Keratinocyte (primary cell): ENCODE results near the gene SPAG6. TPM values are rescaled to one million over a fixed set of nuclear protein-coding genes. Genes with fewer than 3 reads are reported as not detected.

Experiments
- DNase-seq: peaks from one replicate; pipeline ENCODE4 v3.0.0-alpha.2; 2011; ENCODE audit warnings: low read depth, missing footprints, low spot score
- FAIRE-seq: peaks from 2 replicates; lab custom pipeline; 2011; peaks lifted over from hg19 to GRCh38; lab: Jason Lieb, UNC
- H2AFZ ChIP-seq: 2 replicates; pipeline ENCODE4 v1.6.0; 2012; ENCODE audit warnings: low read length, control low read depth, inconsistent platforms; ENCODE audit not compliant: control insufficient read depth
- H3K27ac ChIP-seq: 2 replicates; pipeline ENCODE4 v1.5.1; 2011; ENCODE audit warnings: low read length; ENCODE audit not compliant: control insufficient read depth, insufficient read depth
- H3K27me3 ChIP-seq: 3 replicates; pipeline ENCODE4 v1.6.0; 2011; ENCODE audit warnings: low read length; ENCODE audit not compliant: control insufficient read depth, insufficient read depth; ENCODE audit errors: extremely low read depth
- H3K36me3 ChIP-seq, 2 experiments: 2 replicates in 1 of 2; 3 replicates in 1 of 2; pipeline ENCODE4 v1.5.1; 2011; ENCODE audit warnings: low read length in 2 of 2, mild to moderate bottlenecking in 1 of 2; ENCODE audit not compliant: control insufficient read depth in 2 of 2, insufficient read depth in 2 of 2; ENCODE audit errors: extremely low read depth in 1 of 2
- H3K4me1 ChIP-seq: 3 replicates; pipeline ENCODE4 v1.5.1; 2011; ENCODE audit warnings: low read length; ENCODE audit not compliant: control insufficient read depth, insufficient read depth; ENCODE audit errors: extremely low read depth
- H3K4me2 ChIP-seq: 3 replicates; pipeline ENCODE4 v1.6.0; 2011; ENCODE audit warnings: low read depth, low read length; ENCODE audit not compliant: control insufficient read depth, insufficient read depth; ENCODE audit errors: extremely low read depth
- H3K4me3 ChIP-seq, 3 experiments: fragments of 200-600 bp in 1 of 3; sonication (generic) in 1 of 3; 2 replicates in 2 of 3; 3 replicates in 1 of 3; pipeline ENCODE4 v1.5.1; 2011 to 2016; ENCODE audit warnings: low read length in 3 of 3, mild to moderate bottlenecking in 3 of 3, control low read depth in 2 of 3, inconsistent platforms in 1 of 3, low read depth in 1 of 3, mixed read lengths in 1 of 3, mixed run types in 1 of 3, moderate library complexity in 1 of 3; ENCODE audit not compliant: control insufficient read depth in 2 of 3, insufficient read depth in 2 of 3; ENCODE audit errors: extremely low read depth in 1 of 3
- H3K79me2 ChIP-seq: 2 replicates; pipeline ENCODE4 v1.6.0; 2012; ENCODE audit warnings: low read length; ENCODE audit not compliant: control insufficient read depth, insufficient read depth
- H3K9ac ChIP-seq: 3 replicates; pipeline ENCODE4 v1.6.0; 2011; ENCODE audit warnings: low read length; ENCODE audit not compliant: control insufficient read depth, insufficient read depth; ENCODE audit errors: extremely low read depth
- H3K9me1 ChIP-seq: 3 replicates; pipeline ENCODE4 v1.6.0; 2011; ENCODE audit warnings: low read length; ENCODE audit not compliant: control insufficient read depth, insufficient read depth; ENCODE audit errors: extremely low read depth
- H3K9me3 ChIP-seq: 2 replicates; pipeline ENCODE4 v1.5.1; 2012; ENCODE audit warnings: low read depth, low read length; ENCODE audit not compliant: control insufficient read depth
- H4K20me1 ChIP-seq: 3 replicates; pipeline ENCODE4 v1.6.0; 2011; ENCODE audit warnings: low read length; ENCODE audit not compliant: control insufficient read depth, insufficient read depth; ENCODE audit errors: extremely low read depth
- CTCF ChIP-seq, 3 experiments: IDR thresholded peaks in 1 of 3; conservative IDR thresholded peaks in 1 of 3; optimal IDR thresholded peaks in 1 of 3; 2 replicates in 2 of 3; 3 replicates in 1 of 3; pipeline versions ENCODE3 to v1.5.1; 2011; ENCODE audit warnings: low read length in 3 of 3, mild to moderate bottlenecking in 3 of 3, moderate library complexity in 2 of 3, control low read depth in 1 of 3, inconsistent platforms in 1 of 3; ENCODE audit not compliant: insufficient read depth in 2 of 3; ENCODE audit errors: extremely low read depth in 1 of 3
- EZH2 ChIP-seq: IDR thresholded peaks from one replicate; pipeline ENCODE4 v1.6.1; 2012; ENCODE audit warnings: inconsistent platforms, mild to moderate bottlenecking, low read length, moderate library complexity
- dilution Hi-C: fragments of 300-500 bp; cut with MboI; formaldehyde crosslinking; loops from one replicate; pipeline ENCODE4 v1.7.0; 2020; ENCODE audit warnings: low sequenced_read_pairs; ENCODE audit not compliant: extremely low pct_ligation_motif_present
- polyA plus RNA-seq, 5 experiments: library from polyadenylated mRNA; depleted of rRNA in 3 of 5; stranded (reverse) in 3 of 5; stranded (forward) in 1 of 5; unstranded in 1 of 5; fragments of >200 nt; gene quantifications; 1 replicate in 1 of 5; 2 replicates in 3 of 5; 3 replicates in 1 of 5; pipeline versions ENCODE4 v1.2.1 to v1.2.3, GENCODE V29; 2011 to 2012; ENCODE audit warnings: missing spikeins in 2 of 5, low read depth in 1 of 5, low replicate concordance in 1 of 5

Gene SPAG6
- polyA plus RNA-seq, 1 donor (not counting 4 experiments of a cell fraction or from before 2014, with no cell fraction given): not detected

DNA sequence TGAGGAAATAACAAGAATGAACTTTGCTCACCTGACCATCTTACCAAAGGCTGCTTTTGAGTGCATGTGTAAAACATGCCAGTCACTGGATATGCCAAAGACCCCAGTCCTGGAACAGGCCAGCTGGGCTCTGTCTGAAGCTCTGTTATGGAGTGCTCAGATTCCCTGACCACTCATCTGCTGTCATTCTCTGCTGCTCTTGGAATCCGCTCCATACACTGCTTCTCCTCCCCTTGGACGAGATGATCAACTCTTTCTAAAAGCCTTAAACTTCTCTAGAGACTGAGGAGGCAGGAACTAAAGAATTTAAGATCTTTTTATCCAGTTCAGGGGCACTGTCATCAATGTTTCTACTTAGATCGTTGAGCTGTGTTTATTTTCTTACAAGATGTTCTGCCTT lies 100.2 kb downstream of the SPAG6 start:
- no peak overlapping the region for H3K27ac ChIP-seq
- no peaks in the 10 kb centered on the region for H3K4me1 ChIP-seq
- no peaks in the 10 kb centered on the region for H3K9me1 ChIP-seq
- H3K79me2 ChIP-seq: no peaks in the 10 kb centered on the region
- no peak overlapping the region for H3K9ac ChIP-seq
- no peak overlapping the region for H3K4me3 ChIP-seq
- H3K36me3 ChIP-seq: no peaks in the 10 kb centered on the region
- no peak for FAIRE-seq
- no peak for DNase-seq
- no peaks in the 10 kb centered on the region for H4K20me1 ChIP-seq
- H3K4me2 ChIP-seq: no peak overlapping the region
- peaks cover 11% of the 10 kb centered on the region for H3K27me3 ChIP-seq
- no peak overlapping the region for H2AFZ ChIP-seq
- H3K9me3 ChIP-seq: no peaks in the 10 kb centered on the region
- TF ChIP-seq CTCF (optimal IDR thresholded peaks at IDR 0.05 in 1 of 3, IDR thresholded peaks at IDR 0.05 in 1 of 3, conservative IDR thresholded peaks at IDR 0.05 in 1 of 3; ENCODE audit: extremely low read depth in 1 of 3, insufficient read depth in 2 of 3, low read length in 3 of 3): no peak
- no peak for TF ChIP-seq EZH2
- dilution Hi-C loops: no loop called here

DNA sequence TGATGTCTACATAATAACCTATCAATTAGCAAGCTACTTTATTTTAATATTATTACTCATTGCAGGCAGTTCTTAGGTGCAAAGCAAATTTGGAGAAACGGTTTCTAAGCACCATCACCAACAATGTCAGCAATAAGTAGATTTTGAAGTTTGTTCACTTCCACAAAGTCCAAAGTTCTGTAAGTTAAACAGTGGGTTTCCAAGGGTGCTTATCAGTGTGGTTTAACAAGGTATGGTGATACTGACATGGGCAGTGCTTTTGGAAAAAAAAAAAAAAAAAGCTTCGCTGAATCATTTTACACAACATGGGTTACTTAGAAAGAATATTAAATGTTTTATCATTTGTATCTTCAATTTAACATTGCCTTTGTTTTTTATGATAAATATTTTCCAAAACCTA lies 101.8 kb downstream of the SPAG6 start:
- Histone ChIP-seq H3K27me3 (peaks cover 11% of the 10 kb centered on the region), H3K4me3 (no peak overlapping the region), H3K4me2 (no peak overlapping the region), H3K9ac (no peak overlapping the region), H3K36me3 (no peaks in the 10 kb centered on the region), H4K20me1 (no peaks in the 10 kb centered on the region), H3K79me2 (no peaks in the 10 kb centered on the region), H3K9me1 (no peaks in the 10 kb centered on the region), H3K4me1 (no peaks in the 10 kb centered on the region), H2AFZ (no peak overlapping the region), H3K27ac (no peak overlapping the region), H3K9me3 (no peaks in the 10 kb centered on the region)
- no peak for FAIRE-seq
- TF ChIP-seq CTCF (optimal IDR thresholded peaks at IDR 0.05 in 1 of 3, IDR thresholded peaks at IDR 0.05 in 1 of 3, conservative IDR thresholded peaks at IDR 0.05 in 1 of 3; ENCODE audit: extremely low read depth in 1 of 3, insufficient read depth in 2 of 3, low read length in 3 of 3) (no peak), EZH2 (no peak)
- dilution Hi-C loops: no loop called here
- no peak for DNase-seq
